GM13977 (cell line): ENCODE results near the gene GUCY1A1.

Source experiments
- DNase-seq: peaks from one replicate; pipeline ENCODE4 v3.0.0; 2012; ENCODE audit warnings: low spot score
- in situ Hi-C: fragments of 300-500 bp; cut with MboI; formaldehyde crosslinking; loops from one replicate; pipeline ENCODE4 v1.12.0; 2022; ENCODE audit warnings: low sequenced_read_pairs, low pct_unique_long_range_greater_than_20kb, mixed read lengths, inconsistent platforms; ENCODE audit not compliant: unreplicated experiment
- TF ChIP-seq, protein P1 (sequence below): IDR thresholded peaks from 2 replicates; pipeline ENCODE4 v1.5.1; 2012; ENCODE audit warnings: mild to moderate bottlenecking, control low read depth; ENCODE audit not compliant: insufficient read depth; ENCODE audit errors: extremely low read depth, missing control alignments

Gene GUCY1A1

DNA sequence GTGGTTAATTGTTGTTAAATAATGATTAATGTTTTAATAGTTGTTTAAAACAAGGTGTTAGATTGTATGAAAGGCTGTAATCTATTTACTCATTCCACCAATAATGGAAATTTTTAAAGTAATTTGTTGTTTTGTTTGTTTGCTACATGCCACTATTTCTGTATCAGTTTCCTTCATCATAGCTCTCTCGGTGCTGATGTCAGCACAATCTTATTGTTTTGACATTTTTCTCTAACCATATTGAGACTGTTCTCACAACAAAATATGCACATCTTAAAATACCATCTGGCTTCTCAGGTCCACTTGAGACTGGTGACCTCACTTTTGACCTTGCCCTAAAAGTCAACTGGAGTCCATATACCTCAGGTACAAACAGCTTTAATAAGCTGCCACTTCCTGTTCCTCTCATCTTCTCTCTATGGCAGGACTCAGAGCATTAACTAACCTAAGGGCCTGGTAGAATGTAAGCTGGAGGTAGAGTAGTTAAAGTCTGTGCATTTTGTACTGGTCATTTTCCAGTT, 91.2 kb downstream of the GUCY1A1 start:
- DNase-seq = no peak
- in situ Hi-C loops = no loop called here
- TF ChIP-seq, protein P1, sequence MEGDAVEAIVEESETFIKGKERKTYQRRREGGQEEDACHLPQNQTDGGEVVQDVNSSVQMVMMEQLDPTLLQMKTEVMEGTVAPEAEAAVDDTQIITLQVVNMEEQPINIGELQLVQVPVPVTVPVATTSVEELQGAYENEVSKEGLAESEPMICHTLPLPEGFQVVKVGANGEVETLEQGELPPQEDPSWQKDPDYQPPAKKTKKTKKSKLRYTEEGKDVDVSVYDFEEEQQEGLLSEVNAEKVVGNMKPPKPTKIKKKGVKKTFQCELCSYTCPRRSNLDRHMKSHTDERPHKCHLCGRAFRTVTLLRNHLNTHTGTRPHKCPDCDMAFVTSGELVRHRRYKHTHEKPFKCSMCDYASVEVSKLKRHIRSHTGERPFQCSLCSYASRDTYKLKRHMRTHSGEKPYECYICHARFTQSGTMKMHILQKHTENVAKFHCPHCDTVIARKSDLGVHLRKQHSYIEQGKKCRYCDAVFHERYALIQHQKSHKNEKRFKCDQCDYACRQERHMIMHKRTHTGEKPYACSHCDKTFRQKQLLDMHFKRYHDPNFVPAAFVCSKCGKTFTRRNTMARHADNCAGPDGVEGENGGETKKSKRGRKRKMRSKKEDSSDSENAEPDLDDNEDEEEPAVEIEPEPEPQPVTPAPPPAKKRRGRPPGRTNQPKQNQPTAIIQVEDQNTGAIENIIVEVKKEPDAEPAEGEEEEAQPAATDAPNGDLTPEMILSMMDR = no peak

DNA sequence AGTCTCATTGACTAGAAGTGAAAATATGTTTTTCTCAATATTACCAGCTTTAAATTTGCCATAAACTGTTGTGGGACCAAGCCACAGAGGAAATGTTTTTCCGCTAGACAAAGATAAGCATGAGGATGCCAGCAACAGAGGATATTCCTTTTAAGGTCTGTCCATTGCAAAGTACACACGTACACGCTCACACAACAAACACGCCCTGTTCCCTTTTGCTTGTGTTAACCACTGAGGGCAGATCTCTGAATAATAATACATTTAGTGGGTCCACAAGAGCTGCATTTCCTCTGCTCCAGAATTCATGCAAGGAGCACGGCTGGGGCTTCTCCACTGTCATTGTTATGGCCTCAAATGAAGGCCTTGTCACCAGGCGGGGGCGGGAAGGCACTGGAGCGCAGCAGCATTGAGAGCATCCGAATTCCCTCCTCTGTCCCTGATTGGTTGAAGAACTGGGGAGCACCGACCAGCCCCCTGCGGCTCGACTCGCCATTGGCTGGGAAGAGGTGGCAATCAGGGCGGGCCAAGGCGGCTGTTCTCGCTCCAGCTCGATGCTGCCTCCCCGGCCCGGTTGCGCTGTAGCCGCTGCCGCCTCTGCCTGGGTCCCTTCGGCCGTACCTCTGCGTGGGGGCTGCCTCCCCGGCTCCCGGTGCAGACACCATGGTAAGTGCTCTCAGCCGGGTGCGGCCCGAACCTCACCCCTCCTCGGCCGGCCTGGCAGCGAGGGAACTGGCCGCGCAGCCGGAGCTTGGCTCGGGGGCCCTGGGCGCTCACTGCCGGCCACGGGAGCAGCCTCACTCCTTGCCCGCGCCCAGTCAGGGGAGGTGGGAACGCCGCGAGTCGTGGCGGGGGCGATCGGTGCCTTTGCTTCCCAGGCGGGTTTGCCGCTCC, 92.1 kb downstream of the GUCY1A1 start, which contains the start of gene GUCY1B1:
Gene GUCY1B1, plus strand, starts transcription at position 541 of the 891 bp plus-strand sequence. Its CDS starts 120 bp downstream, at position 661.
- in situ Hi-C loops = no loop called here
- TF ChIP-seq, protein P1 = peak; percentile 21
- DNase-seq = peak; percentile 94

DNA sequence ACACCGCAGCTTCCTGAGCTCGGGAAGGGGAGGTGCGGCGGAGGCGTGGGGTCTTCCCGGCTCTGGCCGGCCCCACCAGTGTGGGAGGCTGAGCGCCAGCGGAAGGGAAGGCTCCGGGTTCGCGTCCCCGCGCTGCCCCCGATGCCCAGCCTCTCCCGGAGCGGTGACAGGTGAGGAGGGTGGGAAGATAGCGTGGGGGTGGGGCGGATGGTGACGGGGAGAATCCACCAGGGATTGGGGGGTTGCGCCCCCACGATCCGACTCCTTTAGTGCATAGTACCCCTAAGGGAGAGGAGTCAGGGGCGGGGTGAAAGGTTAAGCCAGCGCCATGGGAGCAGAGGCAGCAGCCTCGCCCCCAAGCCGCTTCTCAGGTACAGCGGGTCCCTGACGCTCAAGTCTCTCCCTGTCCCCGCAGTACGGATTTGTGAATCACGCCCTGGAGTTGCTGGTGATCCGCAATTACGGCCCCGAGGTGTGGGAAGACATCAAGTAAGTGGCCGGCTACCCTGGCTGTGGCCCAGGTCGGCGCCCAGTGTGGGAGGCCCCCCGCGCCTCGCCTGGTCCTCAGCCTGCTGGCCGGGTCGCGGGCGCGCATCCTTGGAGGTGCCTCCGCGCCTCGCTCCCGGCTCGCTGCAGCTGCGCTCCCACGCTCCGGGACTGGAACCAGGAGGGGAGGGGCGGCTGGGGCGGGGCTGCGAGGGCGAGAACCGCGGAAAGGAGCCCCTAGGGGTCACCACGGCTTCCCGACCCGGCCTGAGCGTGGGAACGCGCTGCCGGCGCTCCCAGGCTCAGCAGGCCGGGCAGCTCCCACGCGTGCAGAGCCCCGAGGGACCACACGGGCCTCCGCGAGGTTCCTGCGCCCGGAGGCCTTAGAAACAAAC, 93.0 kb downstream of the GUCY1A1 start:
- TF ChIP-seq, protein P1 = no peak
- in situ Hi-C loops = no loop called here
- DNase-seq = peak; percentile 54

DNA sequence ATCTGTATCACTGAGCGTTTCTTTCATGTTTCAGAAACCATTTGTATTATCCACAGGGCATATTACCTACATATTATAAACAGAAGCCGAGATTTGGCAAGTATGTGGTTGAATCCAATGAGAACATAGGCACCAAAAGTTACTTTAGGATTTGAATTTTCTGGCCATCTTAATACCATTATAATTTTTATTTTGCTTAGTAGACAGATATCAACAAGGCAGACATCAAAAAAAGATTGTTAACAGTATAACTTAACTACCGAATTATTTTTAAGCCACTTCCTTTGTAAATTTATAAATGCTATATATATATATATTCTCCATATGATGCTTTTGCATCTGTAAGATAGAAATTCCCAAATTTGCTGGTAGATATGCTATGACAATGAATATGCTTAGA, 94.4 kb downstream of the GUCY1A1 start:
- no peak for DNase-seq

GRCh38 chr4:155761916-155762315, 95.3 kb downstream of the GUCY1A1 start:
- TF ChIP-seq, protein P1 = no peak
- DNase-seq = no peak
- in situ Hi-C loops = no loop called here

More for the DNA sequence above, 94.4 kb downstream of the GUCY1A1 start:
- TF ChIP-seq, protein P1 = no peak
- in situ Hi-C loops = no loop called here

DNA sequence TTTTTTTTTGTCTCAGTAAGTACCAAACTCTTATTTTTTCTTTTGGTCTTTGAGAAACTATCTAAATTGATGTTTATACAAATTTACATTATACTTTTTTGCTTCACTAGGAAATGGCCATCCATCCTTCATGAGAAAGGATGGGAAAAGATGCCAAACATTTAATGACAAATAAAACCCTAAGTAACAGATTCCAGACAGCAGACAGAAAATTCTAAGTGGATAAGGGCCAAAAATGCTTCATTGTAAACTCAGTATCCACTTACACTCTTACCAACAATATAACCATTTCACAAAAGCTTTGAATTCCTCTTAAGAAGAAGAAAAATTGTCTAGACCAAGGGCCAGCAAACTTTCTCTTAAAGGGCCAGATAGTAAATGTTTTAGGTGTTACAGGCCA, 95.7 kb downstream of the GUCY1A1 start:
- in situ Hi-C loops = no loop called here
- TF ChIP-seq, protein P1 = no peak
- no peak for DNase-seq
